Fibroblast of pulmonary artery (primary cell): ENCODE results near the gene CHD9.
A peak's percentile ranks its signal among the peaks of the same experiment; 100 is the strongest.
"Not testable (repeated sequence)": the region's sequence is repeated elsewhere in the genome, so short reads cannot be mapped to it uniquely, and the experiment has no call there.

Source experiments
- DNase-seq: peaks from one replicate; pipeline ENCODE4 v3.0.0-alpha.2; 2010; ENCODE audit warnings: low read depth
- H3K4me3 ChIP-seq: replicated peaks from 2 replicates; pipeline ENCODE4 v1.5.1; 2011; ENCODE audit warnings: low read depth, mild to moderate bottlenecking, control low read depth, low read length, moderate library complexity
- CTCF ChIP-seq: IDR thresholded peaks from 2 replicates; pipeline ENCODE4 v1.5.1; 2011; ENCODE audit warnings: mild to moderate bottlenecking, control low read depth, low read length, inconsistent platforms; ENCODE audit errors: missing control alignments

Gene CHD9

DNA sequence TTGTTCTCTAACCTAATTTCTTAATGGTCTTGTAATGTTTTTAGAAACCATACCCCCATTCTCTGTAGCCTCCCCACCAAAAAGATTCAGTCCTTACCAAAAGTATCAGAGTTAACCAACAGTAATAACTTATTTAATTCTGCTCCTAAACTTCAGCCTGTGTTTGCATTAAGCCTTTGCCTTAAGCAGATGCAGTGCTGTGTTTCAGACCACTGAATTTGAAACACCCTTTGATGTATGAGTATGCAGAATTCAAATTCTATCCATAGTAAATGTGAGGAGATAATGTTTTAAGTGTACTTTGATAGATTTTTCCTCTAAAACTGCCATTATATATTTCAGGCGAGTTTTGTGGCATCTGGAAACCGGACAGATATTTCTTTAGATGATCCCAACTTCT is 207.9 kb downstream of the CHD9 start:
- no peak for TF ChIP-seq CTCF
- no peak for DNase-seq

DNA sequence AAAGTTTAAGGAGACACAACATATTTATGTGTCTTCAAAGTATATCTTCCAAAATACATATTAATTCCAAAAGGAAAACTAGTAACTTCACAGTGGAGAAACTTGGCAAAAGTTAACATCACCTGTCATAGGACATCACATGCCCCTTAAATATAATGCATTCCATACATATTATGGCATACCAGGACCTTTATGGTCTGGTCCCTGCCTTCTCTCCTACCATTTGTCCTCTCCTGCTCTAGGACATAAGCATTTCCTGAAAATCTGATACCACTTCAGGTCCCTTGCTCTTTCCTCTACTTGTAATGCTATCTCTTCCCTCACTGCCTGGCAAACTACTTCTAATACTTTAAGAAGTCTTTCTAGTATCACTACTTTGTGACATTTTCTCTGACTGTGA is 211.4 kb downstream of the CHD9 start:
- no peak for DNase-seq
- no peak overlapping the region for H3K4me3 ChIP-seq
- no peak for TF ChIP-seq CTCF

More for the DNA sequence above, 207.9 kb downstream of the CHD9 start:
- no peak overlapping the region for H3K4me3 ChIP-seq

DNA sequence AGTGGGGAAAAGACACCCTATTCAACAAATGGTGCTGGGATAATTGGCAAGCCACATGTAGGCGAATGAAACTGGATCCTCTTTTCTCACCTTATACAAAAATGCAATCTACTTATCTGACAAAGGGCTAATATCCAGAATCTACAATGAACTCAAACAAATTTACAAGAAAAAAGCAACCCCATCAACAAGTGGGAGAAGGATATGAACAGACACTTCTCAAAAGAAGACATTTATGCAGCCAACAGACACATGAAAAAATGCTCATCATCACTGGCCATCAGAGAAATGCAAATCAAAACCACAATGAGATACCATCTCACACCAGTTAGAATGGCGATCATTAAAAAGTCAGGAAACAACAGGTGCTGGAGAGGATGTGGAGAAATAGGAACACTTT is 223.7 kb downstream of the CHD9 start:
- DNase-seq, result not testable (repeated sequence)

DNA sequence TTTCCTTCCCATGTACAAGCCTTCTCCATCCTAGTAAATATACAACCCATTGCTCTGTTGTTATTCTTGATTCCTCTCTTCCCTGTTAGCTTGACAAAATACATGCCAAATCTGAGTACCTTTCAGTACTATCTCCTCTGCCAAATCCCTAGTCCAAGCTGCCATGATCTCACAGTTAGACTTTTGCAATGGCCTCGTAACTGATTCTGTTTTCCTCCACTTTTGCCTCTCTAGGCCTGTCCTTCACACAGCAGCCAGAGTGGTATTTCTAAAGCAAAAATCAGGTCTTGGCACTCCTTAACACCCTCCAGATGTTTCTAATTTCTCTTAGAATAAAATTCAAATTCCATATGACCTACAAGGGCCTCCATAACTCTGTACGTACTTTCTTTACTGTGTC is 226.5 kb downstream of the CHD9 start:
- DNase-seq, result no peak
- H3K4me3 ChIP-seq, result no peak overlapping the region
- TF ChIP-seq CTCF, result no peak

More for the DNA sequence above, 223.7 kb downstream of the CHD9 start:
- H3K4me3 ChIP-seq, result not testable (repeated sequence)

DNA sequence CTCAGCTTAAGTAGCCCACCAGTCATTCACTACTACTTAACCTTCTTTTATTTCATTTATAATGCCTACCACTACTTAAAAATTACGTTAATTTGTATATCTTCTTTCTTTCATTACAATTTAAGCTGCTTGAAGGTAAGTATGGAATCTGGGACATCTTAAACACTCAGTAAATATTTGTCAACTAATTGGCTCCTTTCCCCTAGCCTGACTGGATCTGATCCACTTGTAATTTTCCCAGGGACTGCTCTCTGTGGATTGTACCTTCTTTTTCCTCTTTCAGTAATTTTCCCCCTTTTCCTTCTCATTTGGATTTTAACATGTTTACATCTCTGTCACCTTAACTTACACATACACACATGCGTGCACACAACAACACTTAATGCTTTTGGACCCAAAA is 227.1 kb downstream of the CHD9 start:
- no peak overlapping the region for H3K4me3 ChIP-seq
- no peak for TF ChIP-seq CTCF
- no peak for DNase-seq

DNA sequence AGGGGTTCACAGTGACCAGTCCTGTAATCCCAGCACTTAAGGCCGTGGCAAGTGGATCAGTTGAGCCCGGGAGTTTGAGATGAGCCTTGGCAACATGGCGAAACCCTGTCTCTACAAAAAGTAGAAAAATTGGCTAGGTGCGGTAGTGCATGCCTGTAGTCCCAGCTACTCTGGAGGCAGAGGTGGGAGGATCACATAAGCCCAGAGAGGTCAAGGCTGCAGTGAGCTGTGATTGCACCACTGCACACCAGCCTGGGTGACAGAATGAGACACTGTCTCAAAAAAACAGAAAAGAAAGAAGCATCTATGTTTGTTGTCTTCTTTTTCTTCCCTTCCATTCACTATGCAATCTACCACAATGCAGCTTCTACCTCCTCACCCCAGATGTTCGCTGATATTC is 227.5 kb downstream of the CHD9 start:
- DNase-seq, result no peak
- H3K4me3 ChIP-seq, result no peak overlapping the region
- TF ChIP-seq CTCF, result no peak

DNA sequence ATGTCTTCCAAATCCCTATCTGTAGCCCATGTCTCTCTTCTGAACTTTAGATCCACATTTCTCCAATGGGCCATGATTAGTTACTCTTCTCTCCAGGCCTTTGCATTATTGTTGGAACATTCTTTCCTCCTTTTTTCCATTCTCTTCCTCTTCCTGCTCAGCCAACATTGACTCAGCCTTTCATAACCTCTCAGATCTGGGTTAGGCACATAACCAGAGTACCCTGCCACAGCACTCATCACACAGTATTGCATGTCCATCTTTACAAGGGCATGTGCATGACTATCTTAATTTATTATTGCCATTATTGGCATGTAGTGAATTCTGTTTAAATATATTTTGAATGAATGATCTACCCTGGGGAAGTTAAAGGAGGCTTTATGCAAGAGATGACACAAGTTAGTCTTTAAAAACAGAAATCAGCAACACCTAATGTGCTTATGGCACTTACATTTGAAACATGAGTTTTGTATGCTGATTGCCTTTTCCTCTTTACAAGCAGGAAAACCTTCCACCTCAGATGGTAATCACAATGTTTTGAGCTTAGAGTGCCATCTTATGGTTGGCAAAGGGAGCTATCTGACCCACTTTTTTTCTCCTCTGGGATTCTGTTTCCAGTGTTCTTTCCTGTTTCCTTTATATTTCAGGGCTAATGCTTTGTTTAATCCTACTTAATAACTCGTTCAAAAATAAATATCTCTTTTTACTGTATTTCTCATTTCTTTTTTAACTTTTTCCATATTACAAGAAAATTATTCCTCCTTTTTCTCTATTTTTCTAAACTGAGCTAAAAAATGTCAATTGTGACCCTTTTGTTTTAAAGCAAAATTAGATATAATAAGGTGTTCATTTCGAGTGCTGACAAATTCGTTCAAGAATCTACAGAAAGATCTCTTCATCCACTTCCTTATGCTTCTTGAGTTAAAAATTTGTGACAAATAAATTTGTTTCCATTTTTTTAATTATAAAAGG is 228.5 kb downstream of the CHD9 start:
- peak; percentile 63 for DNase-seq
- TF ChIP-seq CTCF, result peak; percentile 62
- no peak overlapping the region for H3K4me3 ChIP-seq
